Activated CD8-positive, alpha-beta memory T cell treated with anti-CD3 and anti-CD28 coated beads for 48 hours (primary cell): Measurements from ENCODE around the gene FUZ.

Source experiments
- DNase-seq, 3 experiments: peaks; one replicate each; pipeline ENCODE4 v3.0.0-alpha.2; 2020; ENCODE audit warnings: low read depth in 2 of 3, low spot score in 2 of 3

The FUZ gene

DNA sequence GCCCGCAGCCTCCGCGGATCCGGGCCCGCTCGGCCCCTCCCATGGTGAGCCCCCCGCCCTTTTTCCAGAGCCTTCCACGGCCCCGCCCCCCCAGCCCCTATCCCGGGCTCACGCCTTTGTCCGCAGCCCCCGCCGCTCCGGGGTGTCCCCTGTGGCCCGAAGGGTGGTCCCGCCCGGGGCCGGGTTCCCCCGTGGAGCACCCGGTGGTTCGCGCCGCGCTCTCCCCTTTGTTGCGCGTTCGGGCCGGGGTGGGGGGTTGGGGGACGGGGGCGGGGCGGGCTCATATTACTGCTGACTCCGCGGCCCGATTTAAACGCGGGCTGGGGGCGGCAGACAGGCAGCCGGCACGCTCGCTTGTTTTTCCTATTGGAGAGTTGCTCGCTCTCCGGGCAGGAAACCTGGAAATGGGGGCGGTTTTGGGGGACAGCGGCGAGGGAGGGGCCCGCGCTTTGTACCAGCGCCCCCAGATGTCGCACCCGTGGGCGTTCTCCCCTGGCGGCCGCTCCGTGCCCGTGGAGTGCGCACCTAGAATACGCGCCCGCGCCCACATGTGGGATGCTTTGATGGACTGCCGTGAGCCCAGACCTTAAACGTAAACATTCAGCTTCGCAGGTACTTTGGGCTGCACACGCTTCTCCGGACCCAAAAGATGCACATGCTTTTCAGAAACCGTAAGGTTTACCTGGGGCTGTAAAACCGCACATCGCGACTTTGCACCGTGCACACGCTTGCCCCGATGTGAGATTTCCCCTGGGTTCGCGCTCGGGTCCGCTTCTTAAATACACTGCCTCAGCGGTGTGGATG, 38.6 kb upstream of the FUZ start:
- no peak for DNase-seq

- peak; percentile 75 to 89 (median 83) for DNase-seq
Observed at GRCh38 chr19:49850487-49851342, 37.6 kb upstream of the FUZ start, which contains the start of gene PTOV1. Gene PTOV1, plus strand, starts transcription at chr19:49851159.

DNA sequence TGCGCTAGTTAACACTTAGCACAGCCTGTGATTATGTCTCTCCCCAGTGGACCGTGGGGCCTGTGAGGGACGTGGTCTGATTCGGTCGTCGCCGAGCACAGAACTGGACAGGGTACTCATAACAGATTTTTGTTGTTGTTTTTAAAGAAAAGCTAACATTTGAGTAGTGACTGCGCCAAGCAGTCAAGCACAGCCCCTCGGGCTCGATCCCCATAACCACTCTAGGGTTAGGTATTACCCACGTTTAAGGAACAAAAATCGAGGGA, 37.1 kb upstream of the FUZ start:
- no peak for DNase-seq

GRCh38 chr19:49849433-49850220, 36.5 kb upstream of the FUZ start:
- no peak for DNase-seq

DNA sequence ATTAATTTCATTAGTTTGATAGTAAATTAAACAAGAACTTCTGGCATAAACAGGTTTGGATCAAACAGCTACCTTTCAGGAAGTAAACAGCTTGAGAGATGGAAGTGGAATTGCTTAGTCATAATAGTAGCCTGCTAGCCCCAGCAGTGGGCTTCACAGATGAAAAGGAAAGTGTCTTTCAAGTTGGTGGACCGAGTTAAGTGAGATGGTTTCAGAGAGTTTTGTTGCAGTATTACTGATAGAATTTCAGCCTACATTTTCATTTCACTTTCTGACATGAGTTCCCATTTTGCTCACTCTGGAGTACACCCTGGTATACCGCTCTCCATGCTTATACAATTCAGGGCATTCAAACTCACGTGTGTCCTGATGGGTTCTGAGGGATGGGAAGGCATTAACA, 35.8 kb upstream of the FUZ start:
- DNase-seq, result no peak

GRCh38 chr19:49847731-49848696, 34.9 kb upstream of the FUZ start:
- no peak for DNase-seq

DNA sequence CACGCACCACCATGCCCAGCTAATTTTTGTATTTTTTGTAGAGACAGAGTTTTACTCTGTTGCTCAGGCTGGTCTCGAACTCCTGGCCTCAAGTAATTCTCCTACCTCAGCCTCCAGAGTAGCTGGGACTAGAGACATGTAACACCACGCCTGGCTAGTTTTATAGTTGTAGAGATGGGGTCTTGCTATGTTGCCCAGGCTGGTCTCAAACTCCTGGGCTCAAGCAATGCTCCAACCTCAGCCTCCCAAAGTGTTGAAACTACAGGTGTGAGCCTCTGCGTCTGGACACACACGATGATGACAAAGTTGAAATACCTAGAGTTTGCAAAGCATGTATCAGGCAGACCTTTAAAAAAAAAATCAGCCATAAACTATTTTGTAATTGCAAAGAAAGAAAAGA, 33.3 kb upstream of the FUZ start:
- DNase-seq, result no peak

- no peak for DNase-seq
Observed at GRCh38 chr19:49845414-49845813, 32.3 kb upstream of the FUZ start.

GRCh38 chr19:49844138-49845095, 31.3 kb upstream of the FUZ start:
- no peak for DNase-seq

- DNase-seq, result no peak
Observed at GRCh38 chr19:49843265-49843664, 30.2 kb upstream of the FUZ start.

GRCh38 chr19:49840736-49841249, 27.7 kb upstream of the FUZ start:
- DNase-seq, result no peak

GRCh38 chr19:49840321-49840720, 27.2 kb upstream of the FUZ start:
- no peak for DNase-seq

DNA sequence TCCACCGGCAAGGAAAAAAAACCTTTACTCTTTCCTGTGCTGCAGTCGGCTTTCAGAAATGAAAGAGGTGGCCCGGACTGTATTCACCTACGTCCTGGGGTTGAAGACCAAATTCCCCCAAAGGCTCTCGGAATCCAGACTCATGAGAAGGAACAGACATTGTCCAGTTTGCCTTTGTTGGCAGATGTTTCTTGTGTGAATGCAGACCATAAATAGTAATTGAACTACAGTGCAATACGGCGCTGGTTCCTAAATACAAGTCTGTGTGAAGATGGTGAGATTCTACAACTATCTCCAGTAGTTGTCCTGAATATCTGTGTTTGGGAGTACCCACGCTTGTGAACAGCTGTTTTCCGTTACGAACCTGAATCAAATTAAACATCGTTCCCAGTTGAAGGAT, 26.6 kb upstream of the FUZ start:
- no peak for DNase-seq

- DNase-seq, result no peak
Observed at GRCh38 chr19:49838885-49839588, 25.9 kb upstream of the FUZ start.

DNA sequence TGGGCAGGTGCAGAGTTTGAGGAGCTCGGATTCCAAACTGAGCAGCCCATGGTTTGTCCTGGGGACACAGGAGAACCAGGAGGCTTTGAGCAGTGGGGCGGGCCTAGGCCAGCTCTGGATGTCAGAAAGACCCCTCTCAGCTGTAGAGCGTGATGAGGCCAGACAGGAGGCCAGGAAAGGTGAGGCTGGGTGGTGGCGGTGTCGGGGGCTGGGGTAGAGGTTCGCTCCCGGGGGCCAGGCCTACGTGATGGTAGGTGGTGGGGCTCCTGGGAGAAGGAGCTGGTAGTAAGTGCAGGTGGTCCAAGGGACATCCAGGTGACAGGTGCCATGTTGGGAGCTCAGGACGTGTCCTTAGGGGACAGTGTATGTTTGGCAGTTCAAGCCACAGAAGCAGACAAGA, 24.3 kb upstream of the FUZ start:
- DNase-seq, result no peak

GRCh38 chr19:49837009-49837310, 23.9 kb upstream of the FUZ start:
- DNase-seq, result no peak

DNA sequence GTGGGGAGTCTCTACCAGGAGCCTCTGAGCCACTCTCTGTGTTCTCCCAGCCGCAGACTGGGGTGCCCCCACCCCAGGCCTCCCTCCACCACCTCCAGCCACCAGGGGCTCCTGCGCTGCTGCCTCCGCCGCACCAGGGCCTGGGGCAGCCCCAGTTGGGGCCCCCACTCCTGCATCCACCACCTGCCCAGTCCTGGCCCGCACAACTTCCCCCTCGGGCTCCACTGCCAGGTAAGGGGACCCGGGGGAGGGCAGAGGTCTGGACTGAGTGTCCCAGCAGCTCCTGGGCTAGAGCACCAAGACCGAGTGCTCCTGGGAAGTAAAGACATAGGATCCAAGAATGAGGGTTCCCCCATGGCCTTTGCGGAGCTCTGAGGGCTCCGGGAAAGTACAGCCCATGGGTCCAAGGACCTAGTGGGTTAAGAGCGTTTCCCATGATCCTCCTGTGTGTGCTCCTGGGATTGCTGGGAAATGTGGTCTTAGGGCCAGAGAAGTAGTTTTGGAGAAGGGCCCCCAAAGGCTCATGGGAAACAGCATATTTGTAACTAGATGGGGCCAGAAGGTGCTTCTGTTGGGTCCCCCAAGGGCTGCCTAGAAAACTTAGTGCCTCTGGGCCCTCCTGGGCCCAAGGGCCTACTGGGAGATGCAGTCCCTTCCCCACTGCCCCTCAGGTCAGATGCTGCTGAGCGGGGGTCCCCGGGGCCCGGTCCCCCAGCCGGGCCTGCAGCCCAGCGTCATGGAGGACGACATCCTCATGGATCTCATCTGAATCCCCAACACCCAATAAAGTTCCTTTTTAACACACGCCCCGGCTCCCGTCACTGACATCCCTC, 23.3 kb upstream of the FUZ start:
- no peak for DNase-seq

GRCh38 chr19:49835562-49835961, 22.5 kb upstream of the FUZ start:
- DNase-seq, result no peak
